Stimulated activated naive CD4-positive, alpha-beta T cell treated with Interleukin-2 at 50 U/mL for 16 hours (primary cell): ENCODE measurements around the gene PDLIM7.

Source experiments
- DNase-seq: peaks from one replicate; lab custom pipeline; 2025; lab: John Stamatoyannopoulos, UW

Gene PDLIM7

DNA sequence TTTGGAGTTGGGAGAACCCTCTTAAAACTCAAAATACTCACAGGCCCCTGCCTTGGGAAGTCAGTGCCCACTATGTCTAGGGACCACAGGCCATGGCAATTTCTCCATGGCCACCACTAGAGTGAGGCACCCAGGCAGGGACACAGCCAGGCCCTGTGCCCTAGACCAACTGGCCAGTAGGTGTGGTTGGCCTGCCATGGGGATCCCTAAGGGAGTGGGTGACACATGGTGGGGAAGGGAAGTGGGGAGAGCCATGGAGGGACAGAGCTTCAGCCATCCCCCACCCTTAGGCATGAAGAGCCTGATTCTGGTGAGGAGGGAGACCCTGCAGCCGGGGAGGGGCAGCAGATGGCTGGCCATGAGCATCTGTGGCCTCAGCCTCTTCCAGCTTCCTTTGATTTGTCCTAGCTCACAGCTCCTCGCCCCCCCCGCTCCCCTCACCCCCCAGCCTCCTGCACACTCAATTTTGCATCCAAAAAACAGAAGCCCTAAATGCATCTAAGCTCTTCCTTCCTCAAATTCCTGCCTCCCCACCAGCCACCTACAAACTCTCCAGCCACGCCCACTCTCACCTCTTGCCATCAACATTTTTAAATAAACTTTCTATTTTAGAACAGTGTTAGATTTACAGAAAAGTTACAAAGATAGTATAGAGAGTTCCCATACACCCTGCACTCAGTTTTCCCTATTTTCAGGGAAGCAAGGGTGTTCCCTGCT, 22.4 kb downstream of the PDLIM7 start:
- DNase-seq: no peak

- DNase-seq: no peak
These were observed 23.4 kb downstream of the PDLIM7 start for GRCh38 chr5:177474002-177474476.

GRCh38 chr5:177473443-177474001, 23.9 kb downstream of the PDLIM7 start, which contains the start of gene DBN1:
DBN1 (minus strand) TSS chr5:177473634; CDS start chr5:177473521, 113 bp downstream.
- DNase-seq: no peak

GRCh38 chr5:177472460-177473442, 24.7 kb downstream of the PDLIM7 start:
- DNase-seq: peak; percentile 43

DNA sequence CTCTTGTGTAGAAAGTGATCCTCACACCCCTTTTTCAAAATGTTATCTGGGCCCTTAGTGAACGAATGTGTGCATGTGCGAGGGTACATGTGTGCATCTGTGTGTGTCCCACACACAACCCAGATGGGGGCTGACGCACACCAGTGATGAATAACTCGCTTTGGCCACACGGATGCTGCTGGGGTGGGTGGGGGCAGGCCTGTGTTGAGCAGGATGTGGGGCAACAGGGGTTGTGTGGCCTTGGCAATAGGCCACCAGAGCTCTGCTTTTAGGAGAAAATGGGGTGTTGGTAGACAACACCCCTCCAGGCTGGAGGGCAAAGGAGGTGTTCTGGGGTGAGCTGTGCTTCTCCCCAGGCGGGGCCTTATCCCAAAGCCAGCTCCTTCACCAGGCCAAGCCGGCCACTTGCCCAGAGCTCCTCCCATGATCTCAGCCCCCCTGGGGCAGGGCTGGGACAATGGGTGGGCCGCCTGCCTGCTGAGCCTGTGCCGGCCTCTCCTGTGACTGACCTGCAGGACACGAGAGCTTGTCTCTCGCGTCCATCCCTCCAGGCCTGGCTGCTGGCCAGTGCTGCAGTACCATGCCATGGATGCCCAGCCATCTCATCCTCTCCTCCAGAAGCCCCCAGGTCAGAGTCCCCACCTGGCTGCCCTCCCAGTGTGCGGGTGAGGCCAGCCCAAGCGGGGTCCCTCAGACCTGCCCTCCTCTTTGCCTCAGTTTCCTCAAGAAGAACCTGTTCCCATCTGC, 25.6 kb downstream of the PDLIM7 start:
- DNase-seq: no peak

DNA sequence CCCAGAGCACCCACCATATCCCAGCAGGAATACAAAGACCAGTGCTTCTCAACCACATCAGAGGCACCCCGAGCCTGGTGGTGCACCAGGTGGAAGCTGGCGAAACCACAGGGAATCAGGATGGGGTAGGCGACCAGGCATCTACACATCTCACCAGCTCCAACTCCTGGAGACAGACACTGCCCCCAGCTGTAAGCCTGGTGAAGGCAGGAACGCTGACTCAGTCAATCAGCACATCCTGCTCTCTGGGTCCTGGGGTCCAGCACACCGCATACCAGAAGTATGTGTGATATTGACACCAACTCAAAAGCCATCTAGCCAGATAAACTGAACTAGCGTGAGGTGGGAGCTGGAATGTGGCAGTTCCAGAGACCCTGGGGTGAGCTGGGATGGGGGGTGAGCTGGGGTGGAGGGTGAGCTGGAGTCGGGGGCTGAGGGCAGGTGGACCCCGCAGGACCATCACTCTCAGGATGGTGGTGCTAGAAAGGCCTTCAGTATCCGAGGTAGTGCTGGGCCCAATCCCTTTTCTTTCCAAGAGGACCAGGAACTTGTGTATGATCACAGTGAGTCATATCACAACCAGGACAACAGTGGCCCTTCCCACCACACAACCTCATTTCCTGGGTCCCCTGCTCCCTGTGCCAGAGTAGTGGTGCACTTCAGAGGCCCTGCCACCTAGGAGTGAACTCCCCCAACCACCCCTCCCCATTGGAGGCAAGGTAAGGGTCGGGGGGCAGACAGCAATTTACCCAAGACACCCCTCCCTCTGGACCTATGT, 26.5 kb downstream of the PDLIM7 start:
- DNase-seq: no peak

GRCh38 chr5:177469750-177470525, 27.5 kb downstream of the PDLIM7 start:
- no peak for DNase-seq

DNA sequence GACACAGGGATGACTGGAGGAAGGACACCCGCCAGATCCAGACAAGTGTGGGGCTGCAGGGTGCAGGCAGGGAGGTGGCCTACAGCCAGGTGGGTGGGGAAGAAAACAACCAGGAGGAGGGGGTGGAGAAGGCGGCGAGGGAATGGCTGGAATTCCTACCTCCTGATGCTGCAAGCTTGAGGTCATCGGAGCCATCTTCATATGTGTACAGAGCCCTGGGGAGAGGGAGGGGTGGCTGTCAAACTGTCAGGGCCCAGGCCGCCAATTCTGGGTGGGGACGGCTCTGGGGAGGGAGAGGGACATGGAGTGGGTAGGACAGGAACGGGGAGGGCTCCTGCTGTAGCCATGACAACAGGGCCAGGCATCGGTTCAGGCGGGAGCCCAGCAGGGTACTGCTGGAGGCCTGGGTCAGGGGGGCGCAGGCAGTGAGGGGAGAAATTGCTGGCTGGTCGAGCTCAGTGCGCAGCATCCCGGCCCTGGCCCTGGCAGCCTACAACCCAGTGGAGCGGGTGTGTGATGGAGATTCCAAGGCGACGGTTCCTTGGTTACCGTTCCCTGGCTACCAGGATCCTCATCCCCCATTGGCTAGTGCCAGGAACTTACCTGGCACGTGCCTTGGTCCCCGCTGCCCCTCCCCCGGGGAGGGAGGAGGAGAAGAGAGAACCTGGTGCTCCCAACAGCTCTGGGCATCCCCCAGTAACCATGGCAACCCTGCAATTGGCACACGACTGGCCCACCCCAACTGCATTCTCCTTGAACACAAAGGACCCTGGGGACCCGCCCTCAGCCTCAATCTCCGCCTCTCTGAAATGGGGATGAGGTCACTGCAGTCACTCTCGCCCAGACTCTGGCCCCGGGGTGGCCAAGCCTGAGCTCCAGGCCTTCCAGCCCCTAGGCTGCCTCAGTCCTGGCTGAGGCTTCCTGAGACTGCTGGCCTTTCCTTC, 28.4 kb downstream of the PDLIM7 start:
- DNase-seq: no peak

DNA sequence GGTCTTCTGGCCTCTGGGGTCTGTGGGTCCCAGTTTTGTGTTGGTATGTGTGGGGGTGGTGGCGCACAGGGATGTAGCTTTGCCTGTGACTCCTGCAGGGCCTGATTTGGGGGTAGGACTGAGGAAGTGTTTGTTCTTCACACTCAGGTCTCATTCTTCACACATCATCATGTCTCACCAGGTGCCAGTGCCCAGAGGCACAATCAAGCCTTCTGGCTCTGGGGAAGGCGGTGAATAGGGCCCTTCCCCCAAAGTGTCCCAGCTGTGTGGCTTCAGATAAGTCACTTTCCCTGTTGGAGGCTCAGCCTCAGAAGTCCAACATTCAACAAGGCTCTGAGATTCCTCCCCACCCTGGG, 29.1 kb downstream of the PDLIM7 start:
- DNase-seq: no peak

- DNase-seq: no peak
These were observed 30.0 kb downstream of the PDLIM7 start for GRCh38 chr5:177467436-177467835.

GRCh38 chr5:177466861-177467260, 30.5 kb downstream of the PDLIM7 start:
- DNase-seq: no peak

DNA sequence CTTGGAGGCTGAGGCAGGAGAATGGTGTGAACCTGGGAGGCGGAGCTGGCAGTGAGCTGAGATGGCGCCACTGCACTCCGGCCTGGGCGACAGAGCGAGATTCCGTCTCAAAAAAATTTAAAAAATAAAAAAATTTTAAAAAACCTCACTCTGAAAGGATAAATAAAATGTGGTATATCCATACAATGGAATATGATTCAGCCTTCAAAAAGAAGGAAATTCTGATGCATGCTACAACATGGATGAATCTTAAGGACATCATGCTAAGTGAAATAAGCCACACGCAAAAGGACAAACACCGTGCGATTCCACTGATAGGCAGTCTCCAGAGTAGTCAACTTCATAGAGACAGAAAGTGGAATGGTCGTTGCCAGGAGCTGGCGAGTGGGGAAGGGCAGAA, 32.4 kb downstream of the PDLIM7 start:
- DNase-seq: no peak

- no peak for DNase-seq
These were observed 35.3 kb downstream of the PDLIM7 start for GRCh38 chr5:177462021-177462670.

- DNase-seq: no peak
These were observed 37.4 kb downstream of the PDLIM7 start for GRCh38 chr5:177459819-177460628.

GRCh38 chr5:177459357-177459756, 38.0 kb downstream of the PDLIM7 start:
- no peak for DNase-seq

GRCh38 chr5:177458912-177459350, 38.5 kb downstream of the PDLIM7 start:
- DNase-seq: no peak

DNA sequence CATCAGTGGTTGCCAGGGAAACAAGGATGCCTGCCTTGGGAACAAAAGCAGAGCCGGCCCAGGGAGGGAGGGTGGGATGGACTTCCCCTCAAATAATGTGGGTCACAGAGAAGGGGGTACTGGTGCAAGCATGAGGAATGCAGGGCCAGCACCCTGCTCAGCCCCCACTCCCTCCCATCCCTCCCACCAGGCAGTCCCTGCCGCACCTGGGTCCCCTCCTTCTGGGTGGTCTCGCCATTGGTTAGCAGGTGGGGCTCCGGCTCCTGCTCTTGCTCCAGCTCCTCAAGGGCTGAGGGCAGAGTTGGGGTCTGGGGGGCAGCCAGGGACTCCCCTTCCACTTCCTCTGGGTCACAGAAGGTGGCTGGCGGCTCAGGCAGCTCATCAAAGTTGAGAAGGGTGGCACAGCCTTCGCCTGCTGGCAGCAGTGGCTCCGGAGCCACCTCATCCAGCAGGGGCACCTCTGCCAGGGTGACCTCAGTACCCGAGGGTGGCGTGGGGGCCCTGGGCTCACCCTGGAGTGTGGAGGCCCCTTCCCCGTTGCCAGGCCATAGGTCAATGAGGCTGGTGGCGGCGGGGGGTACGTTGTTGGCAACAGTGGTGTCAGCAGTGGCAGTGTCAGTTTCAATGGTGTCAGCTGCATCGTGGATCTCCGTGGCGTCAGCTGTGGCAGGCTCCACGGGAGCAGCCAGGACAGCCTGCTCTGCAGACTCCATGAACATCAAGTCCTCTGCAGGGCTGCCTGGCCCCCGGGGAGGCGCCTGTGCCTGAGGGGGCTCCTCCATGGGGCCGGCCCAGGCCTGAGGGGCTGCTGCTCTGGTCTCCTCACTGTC, 39.3 kb downstream of the PDLIM7 start:
- no peak for DNase-seq
